Measurements from ENCODE around the gene RANBP3L. TPM values are rescaled to one million over a fixed set of nuclear protein-coding genes. Genes with fewer than 3 reads are reported as not detected.
"Not testable (repeated sequence)": the region's sequence is repeated elsewhere in the genome, so short reads cannot be mapped to it uniquely, and the experiment has no call there.

The RANBP3L gene
- total RNA-seq, 1 donor from 2014 or later: 3.9 TPM

- DNase-seq (ENCODE audit: low spot score): no peak
These were observed 15.7 kb downstream of the RANBP3L start for GRCh38 chr5:36285837-36286615.

GRCh38 chr5:36283775-36284174 lies 17.9 kb downstream of the RANBP3L start:
- not testable (repeated sequence) for DNase-seq (ENCODE audit: low spot score)

DNA sequence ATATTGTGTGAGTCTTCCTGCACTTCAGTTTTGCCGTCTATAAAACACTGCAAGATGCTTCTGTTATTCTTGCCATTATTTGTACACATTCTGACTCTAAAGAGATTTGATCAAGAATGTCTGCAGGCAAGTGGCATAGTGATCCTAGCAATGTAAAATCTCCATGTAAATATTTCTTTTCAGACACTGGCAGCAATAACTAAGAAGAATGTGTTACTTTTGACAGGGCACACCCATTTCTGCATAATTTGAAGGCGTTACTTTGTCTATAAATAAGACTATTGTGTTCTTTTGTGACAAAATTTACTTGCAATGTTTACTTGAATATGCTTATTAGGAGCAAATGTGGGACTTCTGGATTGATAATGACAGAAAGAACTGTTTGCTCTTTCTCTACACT lies 20.1 kb downstream of the RANBP3L start:
- DNase-seq (ENCODE audit: low spot score): no peak

DNA sequence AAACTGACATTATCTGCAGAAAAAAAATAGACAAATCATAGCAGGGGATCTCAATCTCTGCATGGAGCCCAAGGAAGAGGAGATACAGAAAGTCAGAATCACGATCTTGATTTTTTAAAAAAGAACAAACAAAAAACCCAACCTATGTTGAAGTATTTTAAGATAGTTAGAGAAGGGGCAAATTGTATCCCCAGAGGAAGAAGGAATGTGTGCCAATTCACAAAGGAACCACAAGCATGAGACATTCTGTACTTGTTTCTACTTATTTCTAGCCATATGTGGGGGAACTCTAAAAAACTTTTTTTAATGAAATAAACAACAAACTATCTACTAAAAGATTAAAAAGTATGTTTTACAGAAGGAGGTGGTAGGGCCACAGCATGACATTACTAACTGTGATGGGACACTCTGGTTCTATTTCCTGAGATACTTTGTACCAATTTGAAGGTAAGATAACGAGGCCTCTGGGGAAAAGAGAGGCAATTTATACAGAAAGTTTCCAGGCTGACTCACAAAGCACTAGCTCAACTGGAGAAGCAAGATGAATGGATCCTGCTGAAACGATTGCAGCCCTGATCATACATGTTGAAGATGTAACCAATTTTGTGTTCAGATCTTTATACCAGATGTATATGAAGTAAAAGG lies 22.5 kb downstream of the RANBP3L start:
- DNase-seq (ENCODE audit: low spot score): no peak

GRCh38 chr5:36277521-36278176 lies 24.1 kb downstream of the RANBP3L start:
- no peak for DNase-seq (ENCODE audit: low spot score)

GRCh38 chr5:36276864-36277263 lies 24.8 kb downstream of the RANBP3L start:
- no peak for DNase-seq (ENCODE audit: low spot score)

GRCh38 chr5:36273809-36274526 lies 27.7 kb downstream of the RANBP3L start:
- no peak for DNase-seq (ENCODE audit: low spot score)

DNA sequence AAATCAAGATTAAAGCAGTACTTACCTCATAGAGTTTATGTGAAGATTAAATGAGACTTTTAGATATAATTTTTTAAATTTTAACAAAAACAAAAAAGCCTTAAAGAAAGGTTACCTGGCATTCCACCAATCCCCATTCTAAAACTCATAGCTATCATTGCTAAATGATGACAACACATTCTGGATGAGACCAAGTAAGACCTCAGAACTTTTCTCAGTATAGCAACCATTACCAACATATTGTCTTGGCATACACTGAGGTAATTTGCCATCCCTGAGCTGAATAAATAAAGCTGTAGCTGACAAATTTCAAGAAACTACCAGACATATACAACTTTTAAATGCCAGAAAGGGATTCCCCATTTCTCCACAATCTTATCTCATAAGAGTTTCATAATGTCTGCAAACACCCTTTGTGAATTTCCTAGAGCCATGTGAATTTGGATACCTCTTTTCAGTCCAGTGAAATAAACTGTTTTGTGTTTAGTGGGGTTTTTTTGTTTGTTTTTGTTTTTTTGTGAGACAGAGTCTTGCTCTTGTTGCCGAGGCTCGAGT lies 29.5 kb downstream of the RANBP3L start:
- no peak for DNase-seq (ENCODE audit: low spot score)

- no peak for DNase-seq (ENCODE audit: low spot score)
These were observed 30.7 kb downstream of the RANBP3L start for GRCh38 chr5:36270876-36271575.

DNA sequence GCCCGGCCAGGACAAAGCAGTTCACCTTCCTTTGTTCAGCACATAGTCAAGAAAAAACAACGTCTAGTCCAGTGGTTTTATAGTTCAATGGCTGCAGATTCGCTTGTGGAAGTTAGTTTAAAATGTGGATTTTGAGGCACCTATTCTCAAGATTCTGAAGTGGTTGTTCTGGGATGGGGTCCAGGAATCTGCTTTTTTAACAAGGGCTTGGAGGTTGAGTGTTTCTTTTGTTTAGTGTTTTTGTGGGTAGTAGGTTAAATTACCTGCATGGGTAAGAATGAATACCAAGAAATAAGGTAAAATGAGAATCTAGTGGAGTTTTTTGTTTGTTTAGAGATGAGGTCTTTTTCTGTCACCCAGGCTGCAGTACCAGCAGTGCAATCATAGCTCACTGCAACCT lies 31.5 kb downstream of the RANBP3L start:
- DNase-seq (ENCODE audit: low spot score): no peak

- no peak for DNase-seq (ENCODE audit: low spot score)
These were observed 32.2 kb downstream of the RANBP3L start for GRCh38 chr5:36269478-36269877.

DNA sequence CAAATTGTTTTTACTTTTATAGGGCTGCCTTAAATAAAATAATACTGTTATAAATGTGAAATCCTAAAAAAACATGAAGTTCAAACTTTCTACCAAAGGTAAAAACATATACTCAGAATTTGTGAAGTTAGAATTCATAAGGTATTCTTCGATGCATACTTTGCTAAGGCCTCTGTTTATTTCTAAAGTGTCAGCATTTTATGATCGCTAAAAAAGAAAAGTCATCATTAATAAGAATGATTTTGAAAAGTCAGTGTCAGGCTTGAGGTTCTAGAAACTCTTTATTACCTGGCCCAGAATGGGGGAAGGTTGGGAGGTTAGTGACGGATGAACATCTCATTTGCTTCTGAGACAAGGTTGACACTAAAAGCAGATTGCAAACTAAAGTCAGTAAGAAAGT lies 33.8 kb downstream of the RANBP3L start:
- no peak for DNase-seq (ENCODE audit: low spot score)

DNA sequence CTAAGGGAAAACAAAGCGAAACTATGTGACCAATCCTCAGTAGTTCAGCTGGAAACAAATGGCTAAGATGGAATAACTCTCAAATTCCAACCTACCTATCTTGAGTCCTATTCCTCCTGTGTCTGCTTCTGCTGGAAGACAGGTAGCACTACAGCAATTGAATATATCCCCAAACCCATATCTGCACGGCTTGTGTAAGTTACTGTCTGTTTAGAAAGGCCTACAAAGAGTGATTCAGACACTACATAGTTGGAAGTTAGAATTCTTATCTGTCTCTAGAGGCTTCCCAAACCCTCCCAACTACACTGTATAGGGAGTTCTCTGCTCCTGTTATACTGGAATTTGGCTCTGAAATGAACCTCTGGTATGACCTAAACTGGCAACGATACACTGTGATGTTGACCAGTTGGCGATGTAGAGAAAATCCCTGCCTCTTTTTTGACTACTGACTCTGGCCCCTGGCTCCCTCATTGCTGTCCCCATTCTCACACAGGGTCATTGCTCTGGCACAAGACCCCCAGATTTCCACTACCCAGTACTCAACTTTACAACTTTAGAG lies 37.4 kb downstream of the RANBP3L start:
- DNase-seq (ENCODE audit: low spot score): no peak

DNA sequence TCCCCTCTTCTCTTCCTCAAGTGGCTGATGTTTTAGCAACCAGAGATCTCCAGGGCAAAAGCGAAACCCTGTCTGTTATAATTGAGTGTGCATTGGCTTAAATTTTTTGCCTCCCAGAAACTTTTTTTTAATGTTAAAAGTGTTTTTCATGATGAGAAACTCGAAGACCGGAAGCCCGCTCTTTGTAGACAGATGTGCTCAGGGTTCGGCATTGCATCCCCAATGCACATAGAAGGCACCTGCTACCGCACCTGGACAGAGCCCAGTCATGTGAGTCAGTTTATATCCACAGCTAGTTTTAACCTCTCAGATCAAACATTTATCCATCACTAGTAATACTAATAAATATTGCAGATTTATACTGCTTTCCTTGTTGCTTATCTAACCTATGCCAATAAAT lies 40.5 kb downstream of the RANBP3L start:
- DNase-seq (ENCODE audit: low spot score): no peak

- no peak for DNase-seq (ENCODE audit: low spot score)
These were observed 48.1 kb downstream of the RANBP3L start for GRCh38 chr5:36253575-36253974.

DNA sequence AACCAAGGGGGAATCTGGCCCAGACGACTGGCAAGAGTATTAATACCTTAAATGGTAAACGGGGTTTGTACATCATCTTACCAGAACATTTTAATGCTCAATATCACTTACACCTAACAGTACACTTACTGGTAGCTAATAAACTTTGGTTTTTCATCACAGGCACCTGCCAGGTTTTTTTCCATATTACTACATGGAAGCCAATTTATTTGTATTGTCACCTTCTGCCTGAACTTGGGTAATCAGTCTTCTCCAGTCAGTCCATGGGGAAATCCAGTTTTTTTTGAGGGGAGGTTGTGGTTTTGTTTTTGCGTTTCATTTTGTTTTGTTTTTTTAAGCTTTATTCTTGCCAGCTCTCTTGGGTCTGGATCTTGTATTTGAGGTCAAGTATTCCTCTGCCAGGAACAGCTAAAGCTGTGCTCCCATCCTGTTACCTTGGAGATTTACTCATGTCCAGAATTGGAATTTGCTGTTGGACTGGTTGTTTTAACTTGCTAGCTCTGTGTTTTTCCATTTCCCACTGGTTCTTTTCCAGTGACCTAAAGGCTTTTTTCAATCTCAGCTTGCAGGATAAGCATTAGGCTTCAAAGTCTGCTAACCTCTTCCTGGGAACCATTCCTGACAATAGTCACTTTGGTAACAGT lies 48.9 kb downstream of the RANBP3L start:
- no peak for DNase-seq (ENCODE audit: low spot score)

DNA sequence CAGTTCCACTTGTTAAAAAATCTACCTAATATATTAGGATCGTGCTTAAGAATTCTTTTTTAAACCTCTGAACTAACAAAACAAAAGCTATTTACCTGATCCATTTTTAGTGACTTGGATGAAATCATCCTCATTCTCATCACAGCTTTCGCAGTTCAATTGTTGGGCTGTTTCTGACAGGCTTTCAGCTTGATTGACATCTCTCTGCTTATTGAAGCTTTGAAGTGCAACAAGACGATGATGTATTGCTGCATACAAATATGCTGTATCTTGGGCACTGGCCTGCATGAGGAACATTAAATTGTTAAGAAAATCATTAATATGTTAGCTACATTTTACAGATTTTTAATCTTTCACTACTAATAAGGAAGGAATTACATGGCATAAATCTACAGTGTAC lies 50.5 kb downstream of the RANBP3L start:
- no peak for DNase-seq (ENCODE audit: low spot score)

- DNase-seq (ENCODE audit: low spot score): no peak
These were observed 51.3 kb downstream of the RANBP3L start for GRCh38 chr5:36250427-36250826.

GRCh38 chr5:36246036-36246800 lies 55.5 kb downstream of the RANBP3L start:
- DNase-seq (ENCODE audit: low spot score): no peak

DNA sequence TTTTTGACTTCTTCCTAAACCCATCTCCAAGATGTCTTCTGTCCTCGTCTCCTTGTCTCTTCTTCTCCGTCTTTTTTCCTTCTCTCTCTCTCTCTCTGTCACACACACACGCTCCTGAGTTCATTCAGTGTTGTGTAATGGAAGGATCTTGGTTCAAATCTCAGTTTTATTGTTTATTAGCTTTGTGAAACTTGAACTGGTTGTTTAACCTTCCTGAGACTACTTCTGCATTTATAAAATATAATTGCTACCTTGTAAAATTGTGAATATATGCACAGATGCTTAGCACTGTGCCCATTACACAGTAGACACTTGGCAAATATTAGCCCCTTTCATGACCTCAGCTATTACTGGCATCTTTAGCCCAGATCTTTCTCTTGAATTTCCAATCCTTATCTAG lies 57.6 kb downstream of the RANBP3L start:
- DNase-seq (ENCODE audit: low spot score): no peak
